ENCODE measurements around the gene NHLRC4.

- TF ChIP-seq PATZ1 (CRISPR knock-in tag; IDR thresholded peaks at IDR 0.05; ENCODE audit: borderline replicate concordance) (no peak), ZNF565 (CRISPR knock-in tag; conservative IDR thresholded peaks at IDR 0.05; ENCODE audit: low read depth) (no peak), CREB5 (CRISPR knock-in tag; IDR thresholded peaks at IDR 0.05; ENCODE audit: low read depth) (no peak), ZC3H10 (CRISPR knock-in tag; IDR thresholded peaks at IDR 0.05) (no peak), ARNTL (CRISPR knock-in tag; IDR thresholded peaks at IDR 0.05; ENCODE audit: borderline replicate concordance, low read depth) (no peak), RARB (CRISPR knock-in tag; IDR thresholded peaks at IDR 0.05) (no peak), ZNF70 (CRISPR knock-in tag; IDR thresholded peaks at IDR 0.05) (no peak), BACH2 (CRISPR knock-in tag; IDR thresholded peaks at IDR 0.05; ENCODE audit: borderline replicate concordance) (no peak), TOX (CRISPR knock-in tag; IDR thresholded peaks at IDR 0.05; ENCODE audit: borderline replicate concordance) (no peak), ZFP30 (CRISPR knock-in tag; IDR thresholded peaks at IDR 0.05) (no peak)
Observed at GRCh38 chr16:615122-615521, 48.3 kb downstream of the NHLRC4 start.

Measured in SK-N-SH treated with all-trans-retinoic acid at 6 μM for 48 hours (cell line).